ENCODE measurements around the gene PTF1A. TPM values are rescaled to one million over a fixed set of nuclear protein-coding genes. Genes with fewer than 3 reads are reported as not detected.

PTF1A gene
- total and polyA plus RNA-seq, 9 of the 15 experiments (the other 6 are each of a cell fraction or from before 2014, with no cell fraction given) = not detected

DNA sequence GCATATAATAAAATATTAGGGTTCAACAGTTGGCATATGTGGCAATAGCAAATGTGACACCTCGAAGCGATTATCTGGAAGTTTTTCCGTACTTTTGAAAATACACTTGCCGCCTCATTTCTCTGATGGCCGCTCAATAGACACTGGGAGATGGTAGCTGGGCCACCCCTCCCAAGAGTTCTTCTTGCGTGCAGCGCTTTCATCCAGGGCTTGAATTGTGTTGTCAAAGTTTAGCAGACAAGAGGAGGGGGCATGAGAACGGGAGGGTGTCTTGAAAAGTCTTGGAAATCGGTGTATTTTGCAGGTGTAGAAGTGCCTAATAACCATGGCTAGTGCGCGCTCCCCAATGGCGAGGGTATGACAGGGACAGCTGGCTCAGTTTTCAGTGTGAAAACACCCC, 8.5 kb downstream of the PTF1A start:
- no peak for ATAC-seq
- H2AFZ ChIP-seq (ENCODE audit: low read depth, low read length) = no peak overlapping the region
- ChIA-PET POLR2A (no interaction called here), CTCF (ENCODE audit: low intra/inter-chr PET ratio) (no interaction called here)
- H3K9ac ChIP-seq (ENCODE audit: insufficient read depth in 1 of 2, low read depth in 2 of 2, low read length in 2 of 2) = no peak overlapping the region
- no peaks in the 10 kb centered on the region for H3K79me2 ChIP-seq (ENCODE audit: control insufficient read depth, insufficient read depth, low read length)
- H3K4me3 ChIP-seq = no peak overlapping the region
- 6% methylated on average over 12 of the region's 12 CpGs for WGBS (ENCODE audit: insufficient coverage, low coverage, missing lambda C conversion rate)
- peaks cover 9 to 50% of the 10 kb centered on the region in 2 experiments; a peak in 3 of 5 replicates for H3K27me3 ChIP-seq (ENCODE audit: control insufficient read depth in 2 of 2, insufficient read depth in 2 of 2, low read length in 2 of 2)
- no TSS peak for BruUV-seq (replicated peaks)
- no peak for FAIRE-seq
- no peaks in the 10 kb centered on the region for H3K36me3 ChIP-seq (ENCODE audit: control insufficient read depth, insufficient read depth, low read length)
- H3K27ac ChIP-seq (ENCODE audit: extremely low read depth, low read depth, low read length) = no peak overlapping the region
- H3K9me3 ChIP-seq (replicated peaks; ENCODE audit: control insufficient read depth, insufficient read depth, low read depth, low read length) = no peaks in the 10 kb centered on the region
- peaks cover 0 to 10% of the 10 kb centered on the region in 2 experiments; a peak in 1 of 5 replicates for H3K4me1 ChIP-seq (replicated peaks in 1 of 2; ENCODE audit: control insufficient read depth in 2 of 2, insufficient read depth in 2 of 2, low read length in 2 of 2)
- H3K4me2 ChIP-seq (ENCODE audit: insufficient read depth, low read length) = no peak overlapping the region
- intact Hi-C loops (cut with micrococcal nuclease) = no loop called here
- no peaks in the 10 kb centered on the region; the same call in 1 of the 2 replicates for H4K20me1 ChIP-seq (replicated peaks; ENCODE audit: control insufficient read depth, insufficient read depth, low read length)
- no peak for DNase-seq (ENCODE audit: extremely low read depth in 1 of 4, low spot score in 3 of 4)
- H3K9me1 ChIP-seq (ENCODE audit: control insufficient read depth, insufficient read depth, low read length) = no peaks in the 10 kb centered on the region
- in situ Hi-C loops (cut with MboI) = no loop called here
- no peak for TF ChIP-seq SMARCA5 (IDR thresholded peaks at IDR 0.05)
- TF ChIP-seq, protein P1, sequence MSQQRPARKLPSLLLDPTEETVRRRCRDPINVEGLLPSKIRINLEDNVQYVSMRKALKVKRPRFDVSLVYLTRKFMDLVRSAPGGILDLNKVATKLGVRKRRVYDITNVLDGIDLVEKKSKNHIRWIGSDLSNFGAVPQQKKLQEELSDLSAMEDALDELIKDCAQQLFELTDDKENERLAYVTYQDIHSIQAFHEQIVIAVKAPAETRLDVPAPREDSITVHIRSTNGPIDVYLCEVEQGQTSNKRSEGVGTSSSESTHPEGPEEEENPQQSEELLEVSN (IDR thresholded peaks at IDR 0.05; ENCODE audit: borderline replicate concordance in 1 of 2, extremely low read depth in 1 of 2, insufficient read depth in 1 of 2, insufficient read length in 1 of 2, low read depth in 1 of 2, low read length in 1 of 2, poor library complexity in 1 of 2, severe bottlenecking in 1 of 2) = no peak
- no peak for TF ChIP-seq YY1 (IDR thresholded peaks at IDR 0.05; ENCODE audit: borderline replicate concordance in 1 of 3, control insufficient read depth in 1 of 3, extremely low read depth in 1 of 3, insufficient read depth in 3 of 3, insufficient read length in 1 of 3, insufficient replicate concordance in 2 of 3, low read depth in 1 of 3, low read length in 2 of 3)
- TF ChIP-seq MAFF (IDR thresholded peaks at IDR 0.05; ENCODE audit: low read length) = no peak
- TF ChIP-seq NCOA4 (IDR thresholded peaks at IDR 0.05; ENCODE audit: partially characterized antibody) = no peak
- TF ChIP-seq CEBPB (tag; IDR thresholded peaks at IDR 0.05) = no peak
- TF ChIP-seq TAL1 (IDR thresholded peaks at IDR 0.05) = no peak
- TF ChIP-seq MCM2 (IDR thresholded peaks at IDR 0.05; ENCODE audit: low read depth) = no peak
- no peak for TF ChIP-seq ZNF586 (CRISPR knock-in tag; conservative IDR thresholded peaks at IDR 0.05)
- TF ChIP-seq HLTF (IDR thresholded peaks at IDR 0.05) = no peak
- TF ChIP-seq, protein P2, sequence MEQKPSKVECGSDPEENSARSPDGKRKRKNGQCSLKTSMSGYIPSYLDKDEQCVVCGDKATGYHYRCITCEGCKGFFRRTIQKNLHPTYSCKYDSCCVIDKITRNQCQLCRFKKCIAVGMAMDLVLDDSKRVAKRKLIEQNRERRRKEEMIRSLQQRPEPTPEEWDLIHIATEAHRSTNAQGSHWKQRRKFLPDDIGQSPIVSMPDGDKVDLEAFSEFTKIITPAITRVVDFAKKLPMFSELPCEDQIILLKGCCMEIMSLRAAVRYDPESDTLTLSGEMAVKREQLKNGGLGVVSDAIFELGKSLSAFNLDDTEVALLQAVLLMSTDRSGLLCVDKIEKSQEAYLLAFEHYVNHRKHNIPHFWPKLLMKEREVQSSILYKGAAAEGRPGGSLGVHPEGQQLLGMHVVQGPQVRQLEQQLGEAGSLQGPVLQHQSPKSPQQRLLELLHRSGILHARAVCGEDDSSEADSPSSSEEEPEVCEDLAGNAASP (IDR thresholded peaks at IDR 0.05) = no peak
- TF ChIP-seq RBM14 (IDR thresholded peaks at IDR 0.05; ENCODE audit: borderline replicate concordance, insufficient read depth, low read depth, low read length) = no peak
- TF ChIP-seq NFIX (CRISPR knock-in tag; IDR thresholded peaks at IDR 0.05; ENCODE audit: low read depth) = no peak
- TF ChIP-seq, protein P3, sequence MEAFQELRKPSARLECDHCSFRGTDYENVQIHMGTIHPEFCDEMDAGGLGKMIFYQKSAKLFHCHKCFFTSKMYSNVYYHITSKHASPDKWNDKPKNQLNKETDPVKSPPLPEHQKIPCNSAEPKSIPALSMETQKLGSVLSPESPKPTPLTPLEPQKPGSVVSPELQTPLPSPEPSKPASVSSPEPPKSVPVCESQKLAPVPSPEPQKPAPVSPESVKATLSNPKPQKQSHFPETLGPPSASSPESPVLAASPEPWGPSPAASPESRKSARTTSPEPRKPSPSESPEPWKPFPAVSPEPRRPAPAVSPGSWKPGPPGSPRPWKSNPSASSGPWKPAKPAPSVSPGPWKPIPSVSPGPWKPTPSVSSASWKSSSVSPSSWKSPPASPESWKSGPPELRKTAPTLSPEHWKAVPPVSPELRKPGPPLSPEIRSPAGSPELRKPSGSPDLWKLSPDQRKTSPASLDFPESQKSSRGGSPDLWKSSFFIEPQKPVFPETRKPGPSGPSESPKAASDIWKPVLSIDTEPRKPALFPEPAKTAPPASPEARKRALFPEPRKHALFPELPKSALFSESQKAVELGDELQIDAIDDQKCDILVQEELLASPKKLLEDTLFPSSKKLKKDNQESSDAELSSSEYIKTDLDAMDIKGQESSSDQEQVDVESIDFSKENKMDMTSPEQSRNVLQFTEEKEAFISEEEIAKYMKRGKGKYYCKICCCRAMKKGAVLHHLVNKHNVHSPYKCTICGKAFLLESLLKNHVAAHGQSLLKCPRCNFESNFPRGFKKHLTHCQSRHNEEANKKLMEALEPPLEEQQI (IDR thresholded peaks at IDR 0.05) = no peak
